SK-N-SH (cell line): Measurements from ENCODE around the gene IGF2BP3. TPM values are rescaled to one million over a fixed set of nuclear protein-coding genes. Genes with fewer than 3 reads are reported as not detected.

Experiments
- CTCF ChIA-PET: fragments of 300-600, 350-600 bp; formaldehyde crosslinking; extraction: SDS; loops from one replicate; lab custom pipeline; 2021; lab: Yijun Ruan, JAX
- POLR2A ChIA-PET: fragments of 350-600 bp; sonication (Branson Sonifier 250); formaldehyde crosslinking; extraction: SDS; loops from one replicate; lab custom pipeline; 2020; ENCODE audit warnings: antibody characterized with exemption, inconsistent platforms; lab: Yijun Ruan, JAX
- DNase-seq: peaks from one replicate; pipeline ENCODE4 v3.0.0; 2012
- H2AFZ ChIP-seq: fragments of 200-600 bp; sonication (generic); 2 replicates; pipeline ENCODE4 v1.8.1; 2016; ENCODE audit warnings: antibody characterized with exemption, mild to moderate bottlenecking, low read depth
- H3F3A ChIP-seq: fragments of 200-600 bp; sonication (generic); replicated peaks from 2 replicates; pipeline ENCODE3; 2016; ENCODE audit warnings: antibody characterized with exemption, mild to moderate bottlenecking; ENCODE audit not compliant: insufficient read depth
- H3K27ac ChIP-seq, 2 experiments: fragments of 200-500 bp in 1 of 2; fragments of 200-600 bp in 1 of 2; sonication (Bioruptor generic) in 1 of 2; sonication (generic), shearing (Covaris generic) in 1 of 2; 2 replicates each; pipeline versions ENCODE4 v1.5.1 to v1.6.1; 2014 to 2016; ENCODE audit warnings: low read depth in 2 of 2, inconsistent platforms in 1 of 2, low read length in 1 of 2, mild to moderate bottlenecking in 1 of 2, mixed read lengths in 1 of 2
- H3K27me3 ChIP-seq: fragments of 200-600 bp; sonication (generic), shearing (Covaris generic); 2 replicates; pipeline ENCODE4 v1.6.1; 2016; ENCODE audit warnings: mixed run types; ENCODE audit not compliant: insufficient read depth
- H3K36me3 ChIP-seq, 2 experiments: fragments of 200-500 bp in 1 of 2; fragments of 200-600 bp in 1 of 2; sonication (Bioruptor generic) in 1 of 2; sonication (generic) in 1 of 2; replicated peaks in 1 of 2; 2 replicates each; pipeline versions ENCODE3 to v1.5.1; 2014 to 2016; ENCODE audit warnings: low read length in 1 of 2, mild to moderate bottlenecking in 1 of 2; ENCODE audit not compliant: insufficient read depth in 2 of 2, control insufficient read depth in 1 of 2
- H3K4me1 ChIP-seq, 2 experiments: fragments of 200-500 bp in 1 of 2; fragments of 200-600 bp in 1 of 2; sonication (Bioruptor generic) in 1 of 2; sonication (generic), shearing (Covaris generic) in 1 of 2; 2 replicates each; pipeline versions ENCODE4 v1.5.1 to v1.6.1; 2014 to 2016; ENCODE audit warnings: low read depth in 1 of 2, low read length in 1 of 2, mixed run types in 1 of 2; ENCODE audit not compliant: insufficient read depth in 2 of 2, control insufficient read depth in 1 of 2
- H3K4me2 ChIP-seq: fragments of 200-600 bp; sonication (generic), shearing (Covaris generic); 2 replicates; pipeline ENCODE4 v1.6.1; 2017; ENCODE audit warnings: mixed run types
- H3K4me3 ChIP-seq, 2 experiments: fragments of 200-500 bp in 1 of 2; fragments of 200-600 bp in 1 of 2; sonication (Bioruptor generic) in 1 of 2; sonication (generic), shearing (Covaris generic) in 1 of 2; 2 replicates each; pipeline versions ENCODE4 v1.5.1 to v1.8.1; 2014 to 2016; ENCODE audit warnings: low read depth in 2 of 2, inconsistent platforms in 1 of 2, low read length in 1 of 2, mild to moderate bottlenecking in 1 of 2, mixed read lengths in 1 of 2, moderate library complexity in 1 of 2
- H3K79me2 ChIP-seq: fragments of 200-600 bp; sonication (generic); 2 replicates; pipeline ENCODE4 v1.8.1; 2017; ENCODE audit warnings: mild to moderate bottlenecking; ENCODE audit not compliant: insufficient read depth
- H3K9ac ChIP-seq: fragments of 200-600 bp; sonication (generic); 2 replicates; pipeline ENCODE4 v1.6.1; 2017; ENCODE audit warnings: mixed run types
- H3K9me2 ChIP-seq: fragments of 200-600 bp; sonication (generic); 2 replicates; pipeline ENCODE4 v1.6.1; 2017; ENCODE audit warnings: mixed run types
- H3K9me3 ChIP-seq: fragments of 200-600 bp; sonication (generic); 2 replicates; pipeline ENCODE4 v1.6.1; 2017; ENCODE audit warnings: mixed run types, mild to moderate bottlenecking, moderate library complexity
- H4K20me1 ChIP-seq: fragments of 200-600 bp; sonication (generic); 2 replicates; pipeline ENCODE4 v1.6.1; 2017; ENCODE audit warnings: mild to moderate bottlenecking, mixed run types; ENCODE audit not compliant: insufficient read depth
- CHD2 ChIP-seq: fragments of 150-350 bp; IDR thresholded peaks from 2 replicates; pipeline ENCODE4 v1.6.1; 2018; ENCODE audit warnings: low read length; ENCODE audit not compliant: partially characterized antibody
- ELF1 ChIP-seq: IDR thresholded peaks from 2 replicates; pipeline ENCODE4 v1.4.0; 2012
- EZH2phosphoT487 ChIP-seq: fragments of 200-600 bp; sonication (generic); IDR thresholded peaks from 2 replicates; pipeline ENCODE4 v1.6.1; 2017; ENCODE audit warnings: low read depth, mixed run types, mild to moderate bottlenecking, antibody characterized with exemption, moderate library complexity, borderline replicate concordance
- FOXJ3 ChIP-seq: sonication (generic); formaldehyde crosslinking; IDR thresholded peaks from 2 replicates; pipeline ENCODE4 v1.5.1; 2020; ENCODE audit warnings: mild to moderate bottlenecking, missing genetic modification reagents
- GATA2 ChIP-seq: sonication (generic); formaldehyde crosslinking; IDR thresholded peaks from 2 replicates; pipeline ENCODE4 v1.5.0; 2020; ENCODE audit warnings: mild to moderate bottlenecking, missing genetic modification reagents
- MEF2A ChIP-seq: IDR thresholded peaks from 2 replicates; pipeline ENCODE4 v1.4.0; 2012; ENCODE audit warnings: low read depth, borderline replicate concordance
- MXI1 ChIP-seq: IDR thresholded peaks from 2 replicates; pipeline ENCODE4 v1.6.1; 2012; ENCODE audit warnings: mild to moderate bottlenecking, low read depth, low read length, improper control_type of control experiment
- NFIC ChIP-seq: IDR thresholded peaks from 2 replicates; pipeline ENCODE4 v1.4.0; 2012; ENCODE audit warnings: borderline replicate concordance
- NRF1 ChIP-seq: IDR thresholded peaks from 2 replicates; pipeline ENCODE4 v1.6.1; 2012; ENCODE audit warnings: low read depth, mild to moderate bottlenecking, low read length
- POLR2AphosphoS5 ChIP-seq: IDR thresholded peaks from 2 replicates; pipeline ENCODE4 v1.6.1; 2012; ENCODE audit warnings: low read depth, low read length
- RFX5 ChIP-seq: IDR thresholded peaks from 2 replicates; pipeline ENCODE4 v1.6.1; 2012; ENCODE audit warnings: mild to moderate bottlenecking, improper control_type of control experiment, low read length
- TCF12 ChIP-seq: IDR thresholded peaks from 2 replicates; pipeline ENCODE4 v1.4.0; 2012
- WGBS: methylation state at CpG from one replicate; pipeline ENCODE4 v1.1.6; 2017; ENCODE audit warnings: low lambda C conversion rate; 5-methylcytosine and 5-hydroxymethylcytosine counted together
- polyA plus RNA-seq, 3 experiments: library from polyadenylated mRNA; depleted of rRNA; stranded (reverse); fragments of >200 nt; gene quantifications; 2 replicates each; pipeline ENCODE4 v1.2.3, GENCODE V29; 2012
- TF ChIP-seq, protein P1 (sequence below): fragments of 200-600 bp; sonication (generic); IDR thresholded peaks from 2 replicates; pipeline ENCODE4 v1.6.1; 2017; ENCODE audit warnings: antibody characterized with exemption, mild to moderate bottlenecking, moderate library complexity
- TF ChIP-seq, protein P2 (sequence below): IDR thresholded peaks from 2 replicates; pipeline ENCODE4 v1.4.0; 2012; ENCODE audit warnings: low read depth, borderline replicate concordance
- TF ChIP-seq, protein P3 (sequence below): fragments of 150-350 bp; IDR thresholded peaks from 2 replicates; pipeline ENCODE4 v1.6.1; 2017; ENCODE audit warnings: antibody characterized with exemption, low read length, low read depth, borderline replicate concordance
- TF ChIP-seq, protein P4 (sequence below): IDR thresholded peaks from 2 replicates; pipeline ENCODE4 v1.6.1; 2012; ENCODE audit warnings: mild to moderate bottlenecking, low read depth, low read length, moderate library complexity
- TF ChIP-seq, protein P5 (sequence below): IDR thresholded peaks from 2 replicates; pipeline ENCODE4 v1.4.0; 2012; ENCODE audit warnings: low read depth

Gene IGF2BP3
- polyA plus RNA-seq, 1 of the 3 experiments (the other 2 are of a cell fraction) = 34.4 TPM

DNA sequence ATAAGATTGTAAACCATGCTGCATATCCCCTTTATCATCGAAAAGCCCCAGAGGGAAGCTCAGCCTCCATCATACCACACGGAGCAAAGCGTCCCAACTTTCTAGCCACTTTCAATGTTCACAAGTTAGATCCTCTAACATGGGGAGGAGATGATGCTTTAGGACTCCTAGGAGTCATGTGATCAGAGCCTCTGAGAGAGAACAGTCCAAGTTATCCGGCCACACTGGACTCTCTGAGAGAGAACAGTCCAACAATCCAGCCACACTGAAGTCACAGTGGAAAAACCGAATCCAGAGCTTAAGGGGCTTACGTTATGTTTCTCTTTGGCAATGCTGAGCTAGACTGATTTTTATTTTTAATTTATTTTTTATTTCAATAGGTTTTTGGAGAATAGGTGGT lies 98.6 kb downstream of the IGF2BP3 start:
- H3K79me2 ChIP-seq = peaks cover 91% of the 10 kb centered on the region
- 95% methylated on average over 6 of the region's 6 CpGs for WGBS
- POLR2A ChIA-PET = no interaction called here

More for the DNA sequence above, 98.6 kb downstream of the IGF2BP3 start:
- Histone ChIP-seq H2AFZ (no peak overlapping the region), H3K4me3 (no peak overlapping the region), H3K4me1 (peaks cover 7 to 23% of the 10 kb centered on the region in 2 experiments; a peak in 3 of 4 replicates), H3K9ac (no peak overlapping the region), H3K4me2 (no peak overlapping the region), H3K27ac (no peak overlapping the region), H3K27me3 (no peaks in the 10 kb centered on the region), H4K20me1 (peaks cover 62% of the 10 kb centered on the region), H3F3A (peaks cover 25% of the 10 kb centered on the region), H3K9me3 (no peaks in the 10 kb centered on the region), H3K36me3 (peaks cover 0 to 30% of the 10 kb centered on the region in 2 experiments), H3K9me2 (no peaks in the 10 kb centered on the region)
- no peak for DNase-seq
- CTCF ChIA-PET = interaction anchor here (1.0 to 1.4 kb wide), 2 partner anchors 11 to 14 kb away, joined by 3 to 4 read pairs; no protein-coding TSS in a partner anchor
- TF ChIP-seq, protein P1, sequence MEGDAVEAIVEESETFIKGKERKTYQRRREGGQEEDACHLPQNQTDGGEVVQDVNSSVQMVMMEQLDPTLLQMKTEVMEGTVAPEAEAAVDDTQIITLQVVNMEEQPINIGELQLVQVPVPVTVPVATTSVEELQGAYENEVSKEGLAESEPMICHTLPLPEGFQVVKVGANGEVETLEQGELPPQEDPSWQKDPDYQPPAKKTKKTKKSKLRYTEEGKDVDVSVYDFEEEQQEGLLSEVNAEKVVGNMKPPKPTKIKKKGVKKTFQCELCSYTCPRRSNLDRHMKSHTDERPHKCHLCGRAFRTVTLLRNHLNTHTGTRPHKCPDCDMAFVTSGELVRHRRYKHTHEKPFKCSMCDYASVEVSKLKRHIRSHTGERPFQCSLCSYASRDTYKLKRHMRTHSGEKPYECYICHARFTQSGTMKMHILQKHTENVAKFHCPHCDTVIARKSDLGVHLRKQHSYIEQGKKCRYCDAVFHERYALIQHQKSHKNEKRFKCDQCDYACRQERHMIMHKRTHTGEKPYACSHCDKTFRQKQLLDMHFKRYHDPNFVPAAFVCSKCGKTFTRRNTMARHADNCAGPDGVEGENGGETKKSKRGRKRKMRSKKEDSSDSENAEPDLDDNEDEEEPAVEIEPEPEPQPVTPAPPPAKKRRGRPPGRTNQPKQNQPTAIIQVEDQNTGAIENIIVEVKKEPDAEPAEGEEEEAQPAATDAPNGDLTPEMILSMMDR = no peak
- TF ChIP-seq, protein P2, sequence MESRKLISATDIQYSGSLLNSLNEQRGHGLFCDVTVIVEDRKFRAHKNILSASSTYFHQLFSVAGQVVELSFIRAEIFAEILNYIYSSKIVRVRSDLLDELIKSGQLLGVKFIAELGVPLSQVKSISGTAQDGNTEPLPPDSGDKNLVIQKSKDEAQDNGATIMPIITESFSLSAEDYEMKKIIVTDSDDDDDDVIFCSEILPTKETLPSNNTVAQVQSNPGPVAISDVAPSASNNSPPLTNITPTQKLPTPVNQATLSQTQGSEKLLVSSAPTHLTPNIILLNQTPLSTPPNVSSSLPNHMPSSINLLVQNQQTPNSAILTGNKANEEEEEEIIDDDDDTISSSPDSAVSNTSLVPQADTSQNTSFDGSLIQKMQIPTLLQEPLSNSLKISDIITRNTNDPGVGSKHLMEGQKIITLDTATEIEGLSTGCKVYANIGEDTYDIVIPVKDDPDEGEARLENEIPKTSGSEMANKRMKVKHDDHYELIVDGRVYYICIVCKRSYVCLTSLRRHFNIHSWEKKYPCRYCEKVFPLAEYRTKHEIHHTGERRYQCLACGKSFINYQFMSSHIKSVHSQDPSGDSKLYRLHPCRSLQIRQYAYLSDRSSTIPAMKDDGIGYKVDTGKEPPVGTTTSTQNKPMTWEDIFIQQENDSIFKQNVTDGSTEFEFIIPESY = no peak
- TF ChIP-seq EZH2phosphoT487 (no peak), MEF2A (no peak), TCF12 (no peak), RFX5 (no peak), POLR2AphosphoS5 (no peak), GATA2 (CRISPR knock-in tag) (no peak), NFIC (no peak), ELF1 (no peak), FOXJ3 (CRISPR knock-in tag) (no peak), MXI1 (no peak), CHD2 (no peak), NRF1 (no peak)
- TF ChIP-seq, protein P3, sequence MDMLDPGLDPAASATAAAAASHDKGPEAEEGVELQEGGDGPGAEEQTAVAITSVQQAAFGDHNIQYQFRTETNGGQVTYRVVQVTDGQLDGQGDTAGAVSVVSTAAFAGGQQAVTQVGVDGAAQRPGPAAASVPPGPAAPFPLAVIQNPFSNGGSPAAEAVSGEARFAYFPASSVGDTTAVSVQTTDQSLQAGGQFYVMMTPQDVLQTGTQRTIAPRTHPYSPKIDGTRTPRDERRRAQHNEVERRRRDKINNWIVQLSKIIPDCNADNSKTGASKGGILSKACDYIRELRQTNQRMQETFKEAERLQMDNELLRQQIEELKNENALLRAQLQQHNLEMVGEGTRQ = no peak
- TF ChIP-seq, protein P4, sequence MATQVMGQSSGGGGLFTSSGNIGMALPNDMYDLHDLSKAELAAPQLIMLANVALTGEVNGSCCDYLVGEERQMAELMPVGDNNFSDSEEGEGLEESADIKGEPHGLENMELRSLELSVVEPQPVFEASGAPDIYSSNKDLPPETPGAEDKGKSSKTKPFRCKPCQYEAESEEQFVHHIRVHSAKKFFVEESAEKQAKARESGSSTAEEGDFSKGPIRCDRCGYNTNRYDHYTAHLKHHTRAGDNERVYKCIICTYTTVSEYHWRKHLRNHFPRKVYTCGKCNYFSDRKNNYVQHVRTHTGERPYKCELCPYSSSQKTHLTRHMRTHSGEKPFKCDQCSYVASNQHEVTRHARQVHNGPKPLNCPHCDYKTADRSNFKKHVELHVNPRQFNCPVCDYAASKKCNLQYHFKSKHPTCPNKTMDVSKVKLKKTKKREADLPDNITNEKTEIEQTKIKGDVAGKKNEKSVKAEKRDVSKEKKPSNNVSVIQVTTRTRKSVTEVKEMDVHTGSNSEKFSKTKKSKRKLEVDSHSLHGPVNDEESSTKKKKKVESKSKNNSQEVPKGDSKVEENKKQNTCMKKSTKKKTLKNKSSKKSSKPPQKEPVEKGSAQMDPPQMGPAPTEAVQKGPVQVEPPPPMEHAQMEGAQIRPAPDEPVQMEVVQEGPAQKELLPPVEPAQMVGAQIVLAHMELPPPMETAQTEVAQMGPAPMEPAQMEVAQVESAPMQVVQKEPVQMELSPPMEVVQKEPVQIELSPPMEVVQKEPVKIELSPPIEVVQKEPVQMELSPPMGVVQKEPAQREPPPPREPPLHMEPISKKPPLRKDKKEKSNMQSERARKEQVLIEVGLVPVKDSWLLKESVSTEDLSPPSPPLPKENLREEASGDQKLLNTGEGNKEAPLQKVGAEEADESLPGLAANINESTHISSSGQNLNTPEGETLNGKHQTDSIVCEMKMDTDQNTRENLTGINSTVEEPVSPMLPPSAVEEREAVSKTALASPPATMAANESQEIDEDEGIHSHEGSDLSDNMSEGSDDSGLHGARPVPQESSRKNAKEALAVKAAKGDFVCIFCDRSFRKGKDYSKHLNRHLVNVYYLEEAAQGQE = no peak
- TF ChIP-seq, protein P5, sequence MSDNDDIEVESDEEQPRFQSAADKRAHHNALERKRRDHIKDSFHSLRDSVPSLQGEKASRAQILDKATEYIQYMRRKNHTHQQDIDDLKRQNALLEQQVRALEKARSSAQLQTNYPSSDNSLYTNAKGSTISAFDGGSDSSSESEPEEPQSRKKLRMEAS = no peak
